Spleen (tissue), 11 donors: ENCODE measurements around the gene RETREG2. TPM values are rescaled to one million over a fixed set of nuclear protein-coding genes. Genes with fewer than 3 reads are reported as not detected.

Experiments used
- DNase-seq: peaks from one replicate; pipeline ENCODE4 v3.0.0-alpha.2; 2020
- H3K27ac ChIP-seq, 8 donors: fragments of 200-600 bp; sonication (generic) in 7 of 8; 1 replicate in 4 of 8; 2 replicates in 4 of 8; pipeline versions ENCODE4 v1.5.0 to v1.8.0; 2016 to 2021; ENCODE audit warnings: inconsistent platforms in 4 of 8, mild to moderate bottlenecking in 4 of 8, moderate library complexity in 1 of 8
- H3K27me3 ChIP-seq, 7 donors: fragments of 200-600 bp; sonication (generic) in 6 of 7; replicated peaks in 1 of 7; 1 replicate in 4 of 7; 2 replicates in 3 of 7; pipeline versions ENCODE4 v1.5.0 to v1.8.0; 2016 to 2021; ENCODE audit warnings: inconsistent platforms in 3 of 7, mild to moderate bottlenecking in 1 of 7
- H3K36me3 ChIP-seq, 6 donors: fragments of 200-600 bp; sonication (generic) in 5 of 6; 1 replicate in 4 of 6; 2 replicates in 2 of 6; pipeline versions ENCODE4 v1.5.0 to v1.8.0; 2016 to 2021; ENCODE audit warnings: inconsistent platforms in 2 of 6
- H3K4me1 ChIP-seq, 6 donors: fragments of 200-600 bp; sonication (generic) in 5 of 6; 1 replicate in 3 of 6; 2 replicates in 3 of 6; pipeline versions ENCODE4 v1.5.0 to v1.8.0; 2016 to 2021; ENCODE audit warnings: inconsistent platforms in 3 of 6
- H3K4me3 ChIP-seq, 8 donors: fragments of 200-600 bp; sonication (generic) in 7 of 8; 1 replicate in 4 of 8; 2 replicates in 4 of 8; pipeline versions ENCODE4 v1.5.0 to v1.8.0; 2016 to 2021; ENCODE audit warnings: inconsistent platforms in 4 of 8, mild to moderate bottlenecking in 4 of 8, moderate library complexity in 2 of 8
- H3K9me3 ChIP-seq, 8 donors: fragments of 200-600 bp; sonication (generic) in 7 of 8; 1 replicate in 4 of 8; 2 replicates in 4 of 8; pipeline versions ENCODE4 v1.5.0 to v1.8.0; 2016 to 2021; ENCODE audit warnings: inconsistent platforms in 4 of 8
- POLR2A ChIP-seq, 3 donors: fragments of 450-650 bp; IDR thresholded peaks; one replicate each; pipeline ENCODE4 v1.5.1; 2017; ENCODE audit warnings: antibody characterized with exemption in 3 of 3, mild to moderate bottlenecking in 1 of 3
- POLR2AphosphoS5 ChIP-seq, 3 donors: sonication (generic); formaldehyde crosslinking; IDR thresholded peaks; one replicate each; pipeline ENCODE4 v1.5.1; 2017; ENCODE audit warnings: antibody characterized with exemption in 3 of 3
- WGBS, 5 donors: extraction: QIAGEN DNeasy Blood & Tissue Kit in 3 of 5; methylation state at CpG; one replicate each; pipeline versions ENCODE4 v1.1.5 to v1.1.7; 2013 to 2018; 5-methylcytosine and 5-hydroxymethylcytosine counted together
- intact Hi-C: fragments of 100-400 bp; cut with DNase I; formaldehyde crosslinking; loops from one replicate; pipeline ENCODE4 v1.15.0; 2023; ENCODE audit warnings: low total_unique reads
- polyA plus RNA-seq, 3 donors: library from polyadenylated mRNA; stranded (reverse); fragments of 200-250 nt; gene quantifications; one replicate each; pipeline ENCODE4 v1.2.1, GENCODE V29; 2013
- total RNA-seq, 7 donors: library from RNA; depleted of rRNA in 3 of 7; stranded (reverse); fragments of >200 nt in 3 of 7; fragmentation: NEBNext Ultra II Directional in 4 of 7; extraction: Animal tissue kit (Norgen Biotek cat#: 25700) in 4 of 7; gene quantifications; one replicate each; pipeline versions ENCODE4 v1.1.0 to v1.2.1, GENCODE V29; 2016 to 2021
- TF ChIP-seq, protein P1 (sequence below), 11 experiments: fragments of 200-600 bp in 7 of 11; fragments of 450-650 bp in 4 of 11; sonication (generic) in 4 of 11; IDR thresholded peaks in 8 of 11; conservative IDR thresholded peaks in 3 of 11; 1 replicate in 7 of 11; 2 replicates in 4 of 11; pipeline versions ENCODE4 v1.4.0 to v1.8.0; 2016 to 2021; ENCODE audit warnings: antibody characterized with exemption in 11 of 11, inconsistent platforms in 4 of 11, mild to moderate bottlenecking in 1 of 11
- donor health status: healthy with polysubstance abuse.
- donor health status: DM: no; HTN: no; CAD: no; lungs with moderate emphysema.
- donor health status: DM: no; HTN: no; CAD: no.
- donor health status: Bipolar disorder and iron deficiency.
- donor health status: healthy.
- donor health status: DM: no; HTN: no; CAD: no.
- donor health status: DM: yes; HTN: yes; CAD: no.

The RETREG2 gene
- total and polyA plus RNA-seq, 10 donors = 30.0 to 101 (median 71.4) TPM

DNA sequence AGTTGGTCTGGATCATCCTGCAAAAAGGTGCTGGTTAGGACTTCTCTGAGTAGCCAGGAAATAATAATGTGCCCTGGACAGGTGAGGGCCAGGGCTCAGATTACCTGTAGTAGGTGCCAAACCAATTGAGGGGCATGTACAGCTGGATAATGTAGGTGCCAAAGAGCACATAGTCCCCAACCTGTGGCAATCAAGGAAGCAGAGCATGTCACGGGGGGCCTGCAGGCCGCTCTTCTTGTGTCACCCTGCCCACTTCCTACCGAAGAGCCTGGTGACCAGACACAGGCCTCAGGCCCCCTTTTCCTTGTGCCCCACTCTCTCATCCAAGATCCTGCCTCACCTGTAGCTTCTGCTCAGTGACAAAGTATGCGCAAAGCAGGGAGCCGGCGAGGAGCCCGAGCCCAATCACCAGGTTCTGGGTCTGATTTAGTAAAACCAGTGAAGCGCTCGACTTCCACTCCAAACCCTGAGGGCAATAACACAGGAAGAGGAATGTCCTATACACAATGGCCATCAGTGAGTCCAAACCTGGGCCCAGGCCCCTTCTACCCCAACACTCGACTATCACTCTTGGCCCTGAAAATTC lies 35.5 kb downstream of the RETREG2 start:
- intact Hi-C loops = no loop called here
- 82 to 94% (median 91%) methylated on average over 10 of the region's 10 CpGs for WGBS, 5 donors
- Histone ChIP-seq H3K4me3 (no peak overlapping the region), H3K4me1 (peaks cover 11 to 69% (median 29%) of the 10 kb centered on the region in 6 donors), H3K27ac (peak overlapping the region in 3 of 8 donors; percentile 39 to 54 (median 42)), H3K9me3 (no peaks in the 10 kb centered on the region), H3K36me3 (peaks cover 0 to 71% (median 12%) of the 10 kb centered on the region in 6 donors), H3K27me3 (no peaks in the 10 kb centered on the region)
- DNase-seq = no peak
- TF ChIP-seq POLR2AphosphoS5 (IDR thresholded peaks at IDR 0.05) (no peak), POLR2A (IDR thresholded peaks at IDR 0.05) (no peak)
- TF ChIP-seq, protein P1, sequence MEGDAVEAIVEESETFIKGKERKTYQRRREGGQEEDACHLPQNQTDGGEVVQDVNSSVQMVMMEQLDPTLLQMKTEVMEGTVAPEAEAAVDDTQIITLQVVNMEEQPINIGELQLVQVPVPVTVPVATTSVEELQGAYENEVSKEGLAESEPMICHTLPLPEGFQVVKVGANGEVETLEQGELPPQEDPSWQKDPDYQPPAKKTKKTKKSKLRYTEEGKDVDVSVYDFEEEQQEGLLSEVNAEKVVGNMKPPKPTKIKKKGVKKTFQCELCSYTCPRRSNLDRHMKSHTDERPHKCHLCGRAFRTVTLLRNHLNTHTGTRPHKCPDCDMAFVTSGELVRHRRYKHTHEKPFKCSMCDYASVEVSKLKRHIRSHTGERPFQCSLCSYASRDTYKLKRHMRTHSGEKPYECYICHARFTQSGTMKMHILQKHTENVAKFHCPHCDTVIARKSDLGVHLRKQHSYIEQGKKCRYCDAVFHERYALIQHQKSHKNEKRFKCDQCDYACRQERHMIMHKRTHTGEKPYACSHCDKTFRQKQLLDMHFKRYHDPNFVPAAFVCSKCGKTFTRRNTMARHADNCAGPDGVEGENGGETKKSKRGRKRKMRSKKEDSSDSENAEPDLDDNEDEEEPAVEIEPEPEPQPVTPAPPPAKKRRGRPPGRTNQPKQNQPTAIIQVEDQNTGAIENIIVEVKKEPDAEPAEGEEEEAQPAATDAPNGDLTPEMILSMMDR (IDR thresholded peaks at IDR 0.05 in 8 of 11, conservative IDR thresholded peaks at IDR 0.05 in 3 of 11) = no peak

DNA sequence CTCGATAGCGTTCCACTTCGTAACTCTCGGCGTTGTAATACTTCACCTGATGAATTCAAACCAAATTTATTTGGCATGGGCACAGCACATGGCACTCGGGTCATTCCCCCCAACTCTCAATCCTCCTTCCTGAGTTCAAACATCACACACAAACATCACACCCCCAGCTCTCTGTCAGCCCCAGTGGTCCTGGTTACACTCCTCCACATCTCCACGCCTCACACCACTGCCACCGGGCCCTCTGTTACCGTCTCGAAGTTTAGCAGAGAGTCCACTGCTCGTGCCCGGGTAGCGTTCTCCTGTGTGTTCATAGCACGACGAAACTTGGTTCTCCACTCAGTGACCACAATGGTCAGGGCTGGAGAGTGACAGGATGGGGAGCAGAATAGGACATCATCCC lies 36.1 kb downstream of the RETREG2 start:
- Histone ChIP-seq H3K27ac (peak overlapping the region in 1 of 8 donors; percentile 42), H3K9me3 (no peaks in the 10 kb centered on the region), H3K4me3 (no peak overlapping the region), H3K36me3 (peaks cover 0 to 66% (median 7%) of the 10 kb centered on the region in 6 donors), H3K27me3 (no peaks in the 10 kb centered on the region), H3K4me1 (peaks cover 15 to 69% (median 31%) of the 10 kb centered on the region in 6 donors)
- DNase-seq = no peak
- TF ChIP-seq POLR2AphosphoS5 (IDR thresholded peaks at IDR 0.05) (no peak), POLR2A (IDR thresholded peaks at IDR 0.05) (no peak)
- TF ChIP-seq, protein P1 (IDR thresholded peaks at IDR 0.05 in 8 of 11, conservative IDR thresholded peaks at IDR 0.05 in 3 of 11) = no peak
- intact Hi-C loops = no loop called here
- 94 to 97% (median 96%) methylated on average over 15 of the region's 15 CpGs for WGBS, 5 donors

DNA sequence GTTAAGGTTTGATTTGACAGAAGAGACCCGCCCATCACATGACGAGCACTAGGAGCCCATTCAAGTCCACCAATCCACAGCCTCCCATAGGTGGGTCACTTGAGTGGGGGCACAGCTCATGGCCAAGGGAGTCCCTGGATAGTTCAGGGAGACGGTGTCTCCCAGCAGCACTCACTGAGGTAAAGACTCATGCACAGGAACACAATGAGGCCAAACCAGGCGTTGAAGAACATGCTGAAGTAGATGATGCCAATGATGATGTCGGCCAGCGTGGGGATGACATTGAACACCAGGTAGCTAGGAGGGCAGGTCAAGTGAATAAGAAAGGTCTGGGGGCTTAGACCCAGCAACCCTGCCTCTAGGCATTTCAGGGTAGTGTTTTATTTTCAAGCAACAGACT lies 36.7 kb downstream of the RETREG2 start:
- DNase-seq = no peak
- intact Hi-C loops = no loop called here
- H3K9me3 ChIP-seq = no peaks in the 10 kb centered on the region
- WGBS, 5 donors = 86 to 97% (median 93%) methylated on average over 6 of the region's 6 CpGs
- no peak overlapping the region for H3K27ac ChIP-seq
- H3K36me3 ChIP-seq = peaks cover 0 to 65% (median 4%) of the 10 kb centered on the region in 6 donors
- H3K4me3 ChIP-seq = no peak overlapping the region
- no peaks in the 10 kb centered on the region for H3K27me3 ChIP-seq
- peaks cover 21 to 69% (median 35%) of the 10 kb centered on the region in 6 donors for H3K4me1 ChIP-seq
- no peak for TF ChIP-seq POLR2AphosphoS5 (IDR thresholded peaks at IDR 0.05)
- TF ChIP-seq, protein P1 (IDR thresholded peaks at IDR 0.05 in 8 of 11, conservative IDR thresholded peaks at IDR 0.05 in 3 of 11) = no peak
- TF ChIP-seq POLR2A (IDR thresholded peaks at IDR 0.05) = no peak

DNA sequence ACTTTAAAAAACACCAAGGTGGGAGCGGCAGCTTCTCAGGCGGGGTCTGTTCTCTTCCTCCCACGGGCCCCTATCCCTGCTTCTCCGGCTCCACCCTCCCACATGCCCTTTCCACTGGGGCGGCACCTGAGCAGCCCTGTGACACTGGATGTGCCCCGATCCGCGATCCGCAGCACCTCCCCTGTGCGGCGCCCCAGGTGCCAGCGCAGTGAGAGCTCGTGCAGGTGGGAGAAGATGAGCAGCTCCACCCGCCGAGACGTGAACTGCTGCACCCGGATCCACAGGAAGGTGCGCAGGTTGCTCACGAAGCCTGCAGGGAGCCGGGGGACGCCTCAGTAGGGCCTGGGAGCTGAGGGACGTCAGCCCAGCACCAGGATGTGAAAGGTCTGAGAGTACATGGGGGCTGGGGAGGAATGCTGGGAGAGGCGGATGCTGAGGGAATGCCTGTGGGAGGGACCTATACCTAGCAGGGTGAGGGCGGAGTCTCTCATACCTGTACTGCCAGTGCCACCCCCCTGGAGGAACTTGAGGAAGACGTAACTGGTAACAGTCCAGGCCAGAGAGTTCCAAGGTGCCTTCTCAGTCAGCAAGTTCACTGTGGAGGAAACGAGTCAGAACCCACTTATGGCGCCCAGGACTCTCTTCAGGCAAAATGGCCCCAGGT lies 37.9 kb downstream of the RETREG2 start:
- no peak for TF ChIP-seq POLR2AphosphoS5 (IDR thresholded peaks at IDR 0.05)
- TF ChIP-seq POLR2A (IDR thresholded peaks at IDR 0.05) = no peak
- TF ChIP-seq, protein P1 (IDR thresholded peaks at IDR 0.05 in 8 of 11, conservative IDR thresholded peaks at IDR 0.05 in 3 of 11) = no peak
- intact Hi-C loops = no loop called here
- no peak for DNase-seq
- Histone ChIP-seq H3K4me3 (no peak overlapping the region), H3K27me3 (no peaks in the 10 kb centered on the region), H3K9me3 (no peaks in the 10 kb centered on the region), H3K4me1 (peaks cover 23 to 69% (median 36%) of the 10 kb centered on the region in 6 donors), H3K36me3 (peaks cover 0 to 65% (median 14%) of the 10 kb centered on the region in 6 donors), H3K27ac (no peak overlapping the region)
- 92 to 96% (median 94%) methylated on average over 24 to 27 of the region's 27 CpGs for WGBS, 5 donors
